GDM1 (cell line): Measurements from ENCODE around the gene LSM12.

Source experiments
- DNase-seq: peaks from one replicate; lab custom pipeline; 2025; lab: John Stamatoyannopoulos, UW

LSM12 gene

GRCh38 chr17:43987131-43988021 lies 79.1 kb downstream of the LSM12 start:
- no peak for DNase-seq

GRCh38 chr17:43986225-43986981 lies 80.1 kb downstream of the LSM12 start:
- DNase-seq, result no peak

- no peak for DNase-seq
Measured at GRCh38 chr17:43984521-43984920, 82.0 kb downstream of the LSM12 start.
